ENCODE results near the gene ZDHHC6. TPM values are rescaled to one million over a fixed set of nuclear protein-coding genes. Genes with fewer than 3 reads are reported as not detected.

Gene ZDHHC6
- total and polyA plus RNA-seq, 12 donors: 11.0 to 34.5 (median 15.4) TPM

DNA sequence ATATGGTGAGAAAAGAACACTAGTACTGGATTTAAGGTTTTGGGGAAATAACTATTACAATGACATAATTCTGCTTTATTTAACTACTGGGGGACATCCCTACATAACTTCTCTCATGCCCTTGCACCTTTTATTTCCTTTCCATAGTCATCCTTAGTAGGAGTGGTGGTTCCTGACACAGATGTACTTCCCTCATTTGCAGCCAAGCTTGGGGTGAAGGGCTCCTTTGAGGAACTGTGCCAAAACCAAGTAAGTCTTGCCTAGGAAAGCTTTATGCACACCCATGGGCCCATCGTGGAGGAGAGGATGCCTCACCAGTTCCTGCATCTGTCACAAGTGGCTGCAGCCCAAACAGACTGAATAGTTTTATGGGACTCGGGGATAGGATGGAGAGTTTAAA is 20.6 kb downstream of the ZDHHC6 start:
- Histone ChIP-seq H3K36me3 (peaks cover 0 to 97% (median 15%) of the 10 kb centered on the region in 9 donors), H3K27ac (no peak overlapping the region), H3K4me1 (no peaks in the 10 kb centered on the region), H3K27me3 (no peaks in the 10 kb centered on the region), H3K9me3 (no peaks in the 10 kb centered on the region), H3K4me3 (no peak overlapping the region)
- TF ChIP-seq, protein P1, sequence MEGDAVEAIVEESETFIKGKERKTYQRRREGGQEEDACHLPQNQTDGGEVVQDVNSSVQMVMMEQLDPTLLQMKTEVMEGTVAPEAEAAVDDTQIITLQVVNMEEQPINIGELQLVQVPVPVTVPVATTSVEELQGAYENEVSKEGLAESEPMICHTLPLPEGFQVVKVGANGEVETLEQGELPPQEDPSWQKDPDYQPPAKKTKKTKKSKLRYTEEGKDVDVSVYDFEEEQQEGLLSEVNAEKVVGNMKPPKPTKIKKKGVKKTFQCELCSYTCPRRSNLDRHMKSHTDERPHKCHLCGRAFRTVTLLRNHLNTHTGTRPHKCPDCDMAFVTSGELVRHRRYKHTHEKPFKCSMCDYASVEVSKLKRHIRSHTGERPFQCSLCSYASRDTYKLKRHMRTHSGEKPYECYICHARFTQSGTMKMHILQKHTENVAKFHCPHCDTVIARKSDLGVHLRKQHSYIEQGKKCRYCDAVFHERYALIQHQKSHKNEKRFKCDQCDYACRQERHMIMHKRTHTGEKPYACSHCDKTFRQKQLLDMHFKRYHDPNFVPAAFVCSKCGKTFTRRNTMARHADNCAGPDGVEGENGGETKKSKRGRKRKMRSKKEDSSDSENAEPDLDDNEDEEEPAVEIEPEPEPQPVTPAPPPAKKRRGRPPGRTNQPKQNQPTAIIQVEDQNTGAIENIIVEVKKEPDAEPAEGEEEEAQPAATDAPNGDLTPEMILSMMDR (IDR thresholded peaks at IDR 0.05): no peak
- no peak for DNase-seq
- no peak for ATAC-seq
- intact Hi-C loops (cut with DNase I): loop anchor here in 2 of 10 donors (10.0 kb wide), 2 partner anchors 111 to 231 kb away; no protein-coding TSS in a partner anchor
- WGBS, 2 donors: 68 to 70% methylated on average over 2 of the region's 2 CpGs

DNA sequence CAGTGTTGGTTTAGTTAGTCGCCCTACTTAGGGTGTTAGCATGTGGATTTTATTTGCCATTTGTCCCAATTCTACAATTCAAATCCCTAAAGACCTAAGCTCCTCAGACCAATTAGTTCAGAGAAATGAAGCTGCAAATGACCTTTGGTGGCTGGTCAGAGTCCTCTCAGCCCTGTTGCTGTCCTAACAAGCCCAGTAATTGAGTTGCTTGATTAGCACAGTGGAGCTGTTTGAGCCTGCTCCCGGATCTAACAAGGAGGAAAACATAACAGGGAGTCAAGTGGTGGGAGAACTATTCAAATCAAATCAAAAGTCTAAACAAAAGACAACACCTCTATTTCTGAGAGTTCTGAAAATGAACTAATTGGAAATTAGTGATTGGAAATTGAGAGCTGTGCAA is 22.1 kb downstream of the ZDHHC6 start:
- 66 to 77% methylated on average over 2 of the region's 2 CpGs for WGBS, 2 donors
- intact Hi-C loops (cut with DNase I): loop anchor here in 2 of 10 donors (10.0 kb wide), 2 partner anchors 110 to 230 kb away; no protein-coding TSS in a partner anchor
- no peak overlapping the region for H3K27ac ChIP-seq
- no peak overlapping the region for H3K4me3 ChIP-seq
- no peak for ATAC-seq
- TF ChIP-seq, protein P1 (IDR thresholded peaks at IDR 0.05): no peak
- peaks cover 0 to 96% (median 5%) of the 10 kb centered on the region in 9 donors for H3K36me3 ChIP-seq
- DNase-seq: no peak
- no peaks in the 10 kb centered on the region for H3K27me3 ChIP-seq
- no peaks in the 10 kb centered on the region for H3K9me3 ChIP-seq
- H3K4me1 ChIP-seq: no peaks in the 10 kb centered on the region

GRCh38 chr10:112421731-112422130 is 25.0 kb downstream of the ZDHHC6 start:
- H3K4me1 ChIP-seq: no peaks in the 10 kb centered on the region
- H3K4me3 ChIP-seq: no peak overlapping the region
- intact Hi-C loops (cut with DNase I): loop anchor here in 2 of 10 donors (10.0 kb wide), 2 partner anchors 107 to 227 kb away; no protein-coding TSS in a partner anchor
- no peaks in the 10 kb centered on the region for H3K27me3 ChIP-seq
- H3K9me3 ChIP-seq: no peaks in the 10 kb centered on the region
- DNase-seq (no peak), ATAC-seq (no peak)
- peaks cover 0 to 94% (median 9%) of the 10 kb centered on the region in 9 donors for H3K36me3 ChIP-seq
- no peak overlapping the region for H3K27ac ChIP-seq
- 83 to 92% methylated on average over 3 of the region's 3 CpGs for WGBS, 2 donors
- TF ChIP-seq, protein P1 (IDR thresholded peaks at IDR 0.05): no peak

- Histone ChIP-seq H3K9me3 (no peaks in the 10 kb centered on the region), H3K36me3 (peaks cover 0 to 99% (median 5%) of the 10 kb centered on the region in 9 donors), H3K27ac (no peak overlapping the region), H3K4me1 (no peaks in the 10 kb centered on the region), H3K27me3 (no peaks in the 10 kb centered on the region), H3K4me3 (no peak overlapping the region)
- intact Hi-C loops (cut with DNase I): no loop called here
- DNase-seq (no peak), ATAC-seq (no peak)
- TF ChIP-seq, protein P1 (IDR thresholded peaks at IDR 0.05): no peak
- 89 to 93% methylated on average over 2 of the region's 2 CpGs for WGBS, 2 donors
Observed at GRCh38 chr10:112412696-112413095, 34.0 kb downstream of the ZDHHC6 start.
